ENCODE measurements around the gene IL36RN. TPM values are rescaled to one million over a fixed set of nuclear protein-coding genes. Genes with fewer than 3 reads are reported as not detected.

The IL36RN gene
- total RNA-seq, 2 experiments from 2014 or later = not detected

DNA sequence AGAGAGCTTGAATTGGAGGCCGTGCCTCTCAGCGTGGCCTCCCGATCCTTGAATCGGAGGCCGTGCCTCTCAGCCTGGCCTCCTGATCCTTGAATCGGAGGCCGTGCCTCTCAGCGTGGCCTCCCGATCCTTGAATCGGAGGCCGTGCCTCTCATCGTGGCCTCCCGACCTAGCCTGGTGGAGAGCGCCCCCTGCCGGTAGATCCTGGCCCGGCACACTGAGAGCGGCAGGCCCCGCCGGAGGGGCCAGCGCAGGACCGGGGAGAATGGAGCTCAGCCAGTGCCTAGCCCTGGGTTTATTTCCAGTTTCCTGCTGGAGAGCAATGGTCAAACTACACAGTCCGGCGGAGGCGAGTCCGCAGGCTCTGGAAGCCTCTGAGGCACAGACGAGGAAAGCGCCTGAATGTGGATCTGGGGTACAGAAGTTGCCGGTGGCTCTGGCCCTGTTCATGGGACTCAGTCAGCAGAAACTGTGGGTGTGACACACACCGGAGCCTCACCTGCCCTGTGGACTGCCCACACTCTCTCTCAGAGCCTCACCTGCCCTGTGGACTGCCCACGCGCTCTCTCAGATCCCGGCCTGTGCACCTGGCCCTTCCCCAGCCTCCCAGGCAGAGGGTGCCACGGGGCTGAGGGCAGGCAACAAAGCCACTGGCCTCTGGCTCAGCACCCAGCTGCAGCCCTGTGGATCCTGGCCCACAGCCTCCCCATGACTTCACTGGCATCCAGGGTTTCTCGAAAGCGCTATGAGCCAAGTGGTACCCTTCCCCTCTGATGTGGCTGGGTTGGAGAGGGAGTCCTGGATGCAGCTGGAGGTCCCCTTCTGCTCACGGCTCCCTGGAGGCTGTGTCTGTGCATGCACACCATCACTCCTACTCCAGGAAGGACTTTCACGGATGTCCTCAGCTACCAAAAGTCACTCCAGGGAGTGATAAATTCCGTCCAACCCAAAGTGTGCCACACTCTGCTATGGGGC lies 7.8 kb upstream of the IL36RN start:
- Histone ChIP-seq H3K36me3 (ENCODE audit: insufficient read depth, low read length) (no peaks in the 10 kb centered on the region), H3K9me3 (ENCODE audit: low read length) (no peaks in the 10 kb centered on the region), H3K4me2 (ENCODE audit: low read length) (no peak overlapping the region), H3K4me3 (ENCODE audit: low read depth, low read length, poor library complexity, severe bottlenecking) (no peak overlapping the region), H3K79me2 (ENCODE audit: insufficient read depth, low read depth, low read length) (no peaks in the 10 kb centered on the region), H4K20me1 (ENCODE audit: insufficient read depth, low read length) (no peaks in the 10 kb centered on the region), H3K27ac (ENCODE audit: low read depth, low read length, poor library complexity, severe bottlenecking) (no peak overlapping the region), H2AFZ (ENCODE audit: low read length) (no peak overlapping the region), H3K9me2 (ENCODE audit: insufficient read depth, low read length) (no peaks in the 10 kb centered on the region), H3K4me1 (ENCODE audit: insufficient read depth, low read length, poor library complexity, severe bottlenecking) (no peaks in the 10 kb centered on the region)
- POLR2A ChIA-PET = no interaction called here
- BruUV-seq (replicated peaks) = no TSS peak
- intact Hi-C loops (cut with micrococcal nuclease; ENCODE audit: unreplicated experiment) = no loop called here
- DNase-seq (ENCODE audit: low spot score) = no peak
- CTCF ChIA-PET (ENCODE audit: unreplicated experiment) = no interaction called here
- TF ChIP-seq EZH2phosphoT487 (IDR thresholded peaks at IDR 0.05; ENCODE audit: borderline replicate concordance, low read depth, low read length) = no peak
- TF ChIP-seq, protein P1, sequence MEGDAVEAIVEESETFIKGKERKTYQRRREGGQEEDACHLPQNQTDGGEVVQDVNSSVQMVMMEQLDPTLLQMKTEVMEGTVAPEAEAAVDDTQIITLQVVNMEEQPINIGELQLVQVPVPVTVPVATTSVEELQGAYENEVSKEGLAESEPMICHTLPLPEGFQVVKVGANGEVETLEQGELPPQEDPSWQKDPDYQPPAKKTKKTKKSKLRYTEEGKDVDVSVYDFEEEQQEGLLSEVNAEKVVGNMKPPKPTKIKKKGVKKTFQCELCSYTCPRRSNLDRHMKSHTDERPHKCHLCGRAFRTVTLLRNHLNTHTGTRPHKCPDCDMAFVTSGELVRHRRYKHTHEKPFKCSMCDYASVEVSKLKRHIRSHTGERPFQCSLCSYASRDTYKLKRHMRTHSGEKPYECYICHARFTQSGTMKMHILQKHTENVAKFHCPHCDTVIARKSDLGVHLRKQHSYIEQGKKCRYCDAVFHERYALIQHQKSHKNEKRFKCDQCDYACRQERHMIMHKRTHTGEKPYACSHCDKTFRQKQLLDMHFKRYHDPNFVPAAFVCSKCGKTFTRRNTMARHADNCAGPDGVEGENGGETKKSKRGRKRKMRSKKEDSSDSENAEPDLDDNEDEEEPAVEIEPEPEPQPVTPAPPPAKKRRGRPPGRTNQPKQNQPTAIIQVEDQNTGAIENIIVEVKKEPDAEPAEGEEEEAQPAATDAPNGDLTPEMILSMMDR (conservative IDR thresholded peaks at IDR 0.05; ENCODE audit: low read length) = 0 out of 2 replicates have a peak, but pooled peaks have one; percentile 23

DNA sequence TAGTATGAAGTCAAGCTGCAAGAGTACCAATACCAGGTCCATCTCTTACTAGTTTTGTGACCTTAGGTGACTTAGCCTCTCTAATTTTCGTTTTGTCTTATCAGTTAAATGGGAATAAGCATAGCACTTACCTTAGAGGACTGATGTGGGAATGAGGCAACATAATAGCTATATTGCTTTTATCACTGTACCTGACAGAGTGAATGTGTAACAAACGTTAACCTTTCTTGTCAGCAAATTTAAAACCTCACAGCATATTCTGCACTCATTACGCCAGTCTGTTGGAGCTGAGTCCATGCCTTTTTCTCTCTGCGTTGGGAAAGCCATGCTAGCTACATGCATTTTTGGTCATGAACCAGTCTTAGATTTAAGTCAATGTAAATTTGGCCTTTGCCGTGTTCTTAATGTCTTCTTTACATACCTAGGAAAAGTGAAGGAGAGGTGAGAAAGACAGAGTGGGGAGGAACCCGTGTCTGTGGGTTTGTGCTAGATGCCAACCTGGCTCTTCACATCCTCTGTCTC lies 6.5 kb upstream of the IL36RN start, which contains the start of gene IL36B:
Gene IL36B, minus strand, starts transcription at position 472 of the 522 bp plus-strand sequence.
- TF ChIP-seq, protein P1 (conservative IDR thresholded peaks at IDR 0.05; ENCODE audit: low read length) = no peak
- no peak for TF ChIP-seq EZH2phosphoT487 (IDR thresholded peaks at IDR 0.05; ENCODE audit: borderline replicate concordance, low read depth, low read length)
- no peaks in the 10 kb centered on the region for H3K79me2 ChIP-seq (ENCODE audit: insufficient read depth, low read depth, low read length)
- H3K4me2 ChIP-seq (ENCODE audit: low read length) = no peak within 1 kb of the TSS
- no peaks in the 10 kb centered on the region for H4K20me1 ChIP-seq (ENCODE audit: insufficient read depth, low read length)
- intact Hi-C loops (cut with micrococcal nuclease; ENCODE audit: unreplicated experiment) = no loop called here
- no peak for DNase-seq (ENCODE audit: low spot score)
- no peaks in the 10 kb centered on the region for H3K36me3 ChIP-seq (ENCODE audit: insufficient read depth, low read length)
- H2AFZ ChIP-seq (ENCODE audit: low read length) = no peak within 1 kb of the TSS
- no peaks in the 10 kb centered on the region for H3K9me3 ChIP-seq (ENCODE audit: low read length)
- no peaks in the 10 kb centered on the region for H3K4me1 ChIP-seq (ENCODE audit: insufficient read depth, low read length, poor library complexity, severe bottlenecking)
- no peaks in the 10 kb centered on the region for H3K9me2 ChIP-seq (ENCODE audit: insufficient read depth, low read length)
- POLR2A ChIA-PET = no interaction called here
- no TSS peak for BruUV-seq (replicated peaks)
- H3K27ac ChIP-seq (ENCODE audit: low read depth, low read length, poor library complexity, severe bottlenecking) = no peak within 1 kb of the TSS
- CTCF ChIA-PET (ENCODE audit: unreplicated experiment) = no interaction called here
- H3K4me3 ChIP-seq (ENCODE audit: low read depth, low read length, poor library complexity, severe bottlenecking) = no peak within 1 kb of the TSS

DNA sequence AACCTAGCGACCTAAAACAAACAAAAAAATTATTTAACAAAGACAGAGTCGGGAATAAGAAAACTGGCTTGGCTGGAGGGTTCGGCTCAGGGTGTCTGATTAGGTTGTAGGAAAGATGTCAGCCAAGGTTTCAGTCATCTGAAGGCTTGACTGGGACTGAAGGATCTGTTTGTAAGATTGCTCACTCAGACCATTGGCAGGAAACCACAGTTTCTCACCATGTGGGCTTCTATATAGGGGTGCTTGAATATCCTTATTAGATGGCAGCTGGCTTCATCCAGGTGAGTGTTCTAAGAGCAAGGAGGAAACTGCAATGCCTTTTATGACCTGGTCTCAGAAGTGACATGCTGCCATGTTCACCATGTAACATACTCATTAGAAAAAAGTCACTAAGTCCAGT lies 5.3 kb upstream of the IL36RN start:
- no peak overlapping the region for H3K27ac ChIP-seq (ENCODE audit: low read depth, low read length, poor library complexity, severe bottlenecking)
- no peak overlapping the region for H2AFZ ChIP-seq (ENCODE audit: low read length)
- no TSS peak for BruUV-seq (replicated peaks)
- no peak overlapping the region for H3K4me3 ChIP-seq (ENCODE audit: low read depth, low read length, poor library complexity, severe bottlenecking)
- DNase-seq (ENCODE audit: low spot score) = no peak
- TF ChIP-seq, protein P1 (conservative IDR thresholded peaks at IDR 0.05; ENCODE audit: low read length) = no peak
- no peak for TF ChIP-seq EZH2phosphoT487 (IDR thresholded peaks at IDR 0.05; ENCODE audit: borderline replicate concordance, low read depth, low read length)
- H3K79me2 ChIP-seq (ENCODE audit: insufficient read depth, low read depth, low read length) = no peaks in the 10 kb centered on the region
- CTCF ChIA-PET (ENCODE audit: unreplicated experiment) = no interaction called here
- H3K36me3 ChIP-seq (ENCODE audit: insufficient read depth, low read length) = no peaks in the 10 kb centered on the region
- intact Hi-C loops (cut with micrococcal nuclease; ENCODE audit: unreplicated experiment) = no loop called here
- H4K20me1 ChIP-seq (ENCODE audit: insufficient read depth, low read length) = no peaks in the 10 kb centered on the region
- POLR2A ChIA-PET = no interaction called here
- no peaks in the 10 kb centered on the region for H3K9me2 ChIP-seq (ENCODE audit: insufficient read depth, low read length)
- no peak overlapping the region for H3K4me2 ChIP-seq (ENCODE audit: low read length)
- H3K9me3 ChIP-seq (ENCODE audit: low read length) = no peaks in the 10 kb centered on the region
- H3K4me1 ChIP-seq (ENCODE audit: insufficient read depth, low read length, poor library complexity, severe bottlenecking) = no peaks in the 10 kb centered on the region

Measured in OCI-LY7 (cell line).